GM15510 (cell line): Measurements from ENCODE around the gene ADGRA1.

Source experiments
- POLR2A ChIP-seq: IDR thresholded peaks from 3 replicates; pipeline ENCODE4 v1.6.1; 2011; ENCODE audit warnings: borderline replicate concordance; ENCODE audit not compliant: insufficient read length; ENCODE audit errors: extremely low read depth

The ADGRA1 gene

GRCh38 chr10:133121479-133121878, 33.8 kb downstream of the ADGRA1 start:
- no peak for TF ChIP-seq POLR2A

- no peak for TF ChIP-seq POLR2A
Measured at GRCh38 chr10:133122171-133122935, 34.6 kb downstream of the ADGRA1 start.

DNA sequence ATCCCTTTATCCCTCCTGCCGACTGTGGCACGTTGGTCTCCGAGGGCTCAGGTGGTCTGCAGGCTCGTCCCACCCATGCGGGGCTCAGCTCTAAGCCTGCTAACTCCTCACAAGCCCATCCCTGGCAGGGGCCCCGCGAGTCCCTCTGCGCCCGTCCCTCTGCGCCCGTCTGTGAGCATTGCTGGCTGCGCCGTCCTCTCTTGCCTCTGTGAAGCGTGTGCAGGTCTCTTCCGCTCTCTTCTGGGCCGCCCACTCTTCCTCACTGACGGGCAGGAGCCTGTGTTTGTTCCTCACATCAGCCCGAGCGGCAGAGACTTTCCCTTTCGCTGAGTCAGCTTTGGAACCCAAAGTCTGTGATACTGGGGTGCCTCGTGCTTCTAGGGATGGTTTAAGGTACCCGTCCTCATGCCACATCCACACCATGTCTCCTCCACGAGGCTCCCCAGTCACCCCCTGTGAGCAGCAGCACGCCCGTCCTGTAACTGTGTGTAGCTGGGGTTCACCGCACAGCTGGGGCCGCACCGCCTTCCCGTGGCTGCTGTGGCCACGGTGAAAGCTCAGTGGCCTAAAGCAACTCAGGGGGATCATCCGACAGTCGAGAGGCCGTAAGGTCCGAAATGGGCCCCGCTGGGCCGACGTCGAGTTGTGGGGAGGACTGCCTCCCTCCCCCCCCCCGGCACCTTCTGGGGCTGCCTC, 35.5 kb downstream of the ADGRA1 start:
- no peak for TF ChIP-seq POLR2A

- no peak for TF ChIP-seq POLR2A
Measured at GRCh38 chr10:133123746-133124356, 36.1 kb downstream of the ADGRA1 start.

DNA sequence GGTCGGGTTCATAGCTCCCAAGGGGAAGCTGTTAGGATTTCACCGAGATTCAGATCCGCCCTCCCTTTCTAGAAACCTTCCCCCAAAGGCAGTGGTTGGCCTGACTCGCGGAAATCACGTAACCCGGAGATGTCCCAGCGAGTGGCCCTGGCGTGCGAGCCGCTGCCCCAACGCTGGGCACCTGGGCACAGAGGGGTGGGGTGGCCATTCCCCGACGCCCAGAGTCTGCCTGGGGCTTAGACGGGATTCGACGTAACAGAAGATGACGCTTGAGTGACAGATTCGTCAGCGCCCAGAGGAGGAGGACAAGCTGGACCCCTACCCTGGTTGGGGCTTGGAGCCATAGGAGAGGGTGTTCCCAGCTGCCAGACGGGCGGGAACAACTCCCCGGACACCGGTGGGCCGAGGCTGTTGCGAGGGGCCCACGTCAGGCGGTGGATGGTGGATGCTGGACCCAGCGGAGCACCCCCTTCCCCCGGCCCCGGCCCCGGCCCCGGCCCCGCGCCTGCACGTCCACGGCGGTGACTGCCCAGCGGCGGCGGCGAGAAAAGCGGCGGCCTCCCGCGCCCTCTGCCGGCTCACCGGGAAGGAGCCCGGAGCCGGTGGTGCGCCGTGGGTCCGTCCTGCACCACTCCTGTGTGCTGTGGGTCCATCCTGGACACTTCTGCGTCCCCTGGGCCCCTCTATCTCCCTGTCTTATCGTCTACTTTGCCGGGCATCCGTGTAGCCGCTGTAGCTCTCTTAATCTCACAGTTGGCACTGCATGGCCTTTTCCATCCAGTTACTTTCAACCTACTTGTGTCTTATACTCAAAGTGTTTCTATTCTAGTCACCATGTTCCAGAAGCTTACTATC, 36.9 kb downstream of the ADGRA1 start:
- TF ChIP-seq POLR2A = no peak

DNA sequence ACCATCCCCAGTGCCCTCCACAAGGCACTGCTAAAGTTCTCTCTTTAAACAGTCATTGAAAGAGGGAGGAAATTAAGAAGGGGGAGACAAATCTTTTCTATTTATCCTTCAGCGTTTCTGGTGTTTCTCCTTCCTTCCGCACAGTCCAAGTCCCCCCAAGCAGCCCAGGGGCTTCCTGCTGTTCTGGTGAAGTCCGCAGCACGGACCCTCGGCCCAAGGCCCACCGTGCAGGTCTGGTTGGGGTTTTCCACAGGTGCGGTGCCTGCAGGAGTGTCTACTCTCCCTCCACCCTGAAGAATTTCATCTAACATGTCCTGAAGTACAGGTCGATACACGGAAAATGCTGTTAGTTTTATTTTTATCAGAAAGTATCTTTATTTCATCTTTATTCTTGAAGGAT, 38.2 kb downstream of the ADGRA1 start:
- TF ChIP-seq POLR2A = no peak

DNA sequence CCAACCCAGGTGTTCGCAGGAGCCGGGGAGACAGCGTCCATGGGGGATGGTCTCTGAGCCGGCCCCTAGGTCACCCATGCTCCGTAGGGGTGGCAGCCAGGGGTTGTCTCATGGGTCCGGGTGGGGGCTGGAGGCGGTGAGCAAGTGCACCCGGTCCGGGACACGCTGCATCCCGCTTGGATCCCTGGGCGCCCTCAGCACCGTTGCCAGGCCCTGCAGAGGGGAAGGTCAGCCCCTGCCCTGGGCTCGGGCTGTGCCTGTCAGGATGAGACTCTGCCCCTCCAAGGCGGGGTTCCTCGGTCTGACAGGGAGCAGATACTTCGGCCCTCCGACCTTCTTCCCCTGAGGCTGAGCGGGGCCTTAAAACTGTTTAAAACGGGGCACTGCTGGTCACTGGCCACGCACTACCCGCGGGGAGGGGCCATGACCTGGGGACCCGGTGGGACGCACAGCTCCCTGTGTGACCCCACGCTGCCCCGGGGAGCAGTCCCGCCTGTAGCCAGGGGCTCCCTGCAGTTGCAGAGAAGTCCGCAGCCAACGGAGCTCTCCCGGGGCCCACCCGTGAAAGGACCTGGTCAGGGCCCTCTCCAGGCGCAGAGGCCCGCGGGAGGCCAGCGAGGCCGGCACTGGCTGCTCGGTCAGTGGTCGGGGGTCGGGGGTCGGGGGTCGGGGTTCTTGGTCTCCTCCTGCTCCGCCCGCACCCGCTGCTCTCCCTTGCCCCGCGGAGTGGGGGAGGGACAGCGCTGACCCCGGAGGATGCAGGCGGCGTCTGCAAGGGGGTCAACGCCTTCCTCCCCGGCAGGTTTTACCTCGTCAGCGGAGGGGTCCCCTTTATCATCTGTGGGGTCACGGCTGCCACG, 38.9 kb downstream of the ADGRA1 start:
- TF ChIP-seq POLR2A = no peak

DNA sequence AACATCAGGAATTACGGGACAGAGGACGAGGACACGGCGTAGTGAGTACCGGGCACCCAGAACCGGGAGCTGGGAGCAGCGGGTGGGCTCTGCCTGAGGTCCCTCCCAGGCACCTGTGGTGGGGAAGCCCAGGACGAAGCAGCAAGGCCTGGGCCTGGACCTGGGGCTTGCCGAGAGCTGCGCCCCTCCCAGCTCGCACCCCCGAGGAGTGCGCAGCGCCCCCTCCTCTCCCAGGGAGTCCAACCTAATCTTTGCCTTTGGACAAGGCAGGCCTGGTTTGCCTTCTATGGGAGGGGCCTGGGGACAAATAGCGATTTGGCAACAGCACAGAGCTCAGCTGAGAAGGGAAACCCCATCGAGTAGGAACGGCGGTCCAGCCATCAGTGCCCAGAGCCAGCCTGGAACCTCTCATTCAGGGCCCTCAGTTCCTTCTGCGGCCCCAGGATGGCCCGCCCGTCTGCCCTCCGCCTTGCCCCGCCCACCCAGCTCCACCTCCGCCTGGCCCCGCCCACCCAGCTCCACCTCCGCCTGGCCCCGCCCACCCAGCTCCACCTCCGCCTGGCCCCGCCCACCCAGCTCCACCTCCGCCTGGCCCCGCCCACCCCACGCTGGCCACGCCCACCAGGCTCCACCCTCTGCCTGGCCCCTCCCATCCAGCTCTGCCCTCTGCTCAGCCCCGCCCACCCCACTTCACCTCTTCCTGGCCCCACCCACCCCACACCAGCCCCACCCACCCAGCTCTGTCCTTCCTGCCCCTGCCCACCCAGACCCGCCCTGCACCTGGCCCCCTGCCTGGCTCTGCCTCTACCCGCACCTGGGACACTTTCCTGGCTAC, 39.8 kb downstream of the ADGRA1 start:
- TF ChIP-seq POLR2A = no peak

- no peak for TF ChIP-seq POLR2A
Measured at GRCh38 chr10:133128126-133129070, 40.7 kb downstream of the ADGRA1 start.

GRCh38 chr10:133129071-133129858, 41.5 kb downstream of the ADGRA1 start:
- no peak for TF ChIP-seq POLR2A

GRCh38 chr10:133129859-133130495, 42.3 kb downstream of the ADGRA1 start:
- TF ChIP-seq POLR2A = no peak

DNA sequence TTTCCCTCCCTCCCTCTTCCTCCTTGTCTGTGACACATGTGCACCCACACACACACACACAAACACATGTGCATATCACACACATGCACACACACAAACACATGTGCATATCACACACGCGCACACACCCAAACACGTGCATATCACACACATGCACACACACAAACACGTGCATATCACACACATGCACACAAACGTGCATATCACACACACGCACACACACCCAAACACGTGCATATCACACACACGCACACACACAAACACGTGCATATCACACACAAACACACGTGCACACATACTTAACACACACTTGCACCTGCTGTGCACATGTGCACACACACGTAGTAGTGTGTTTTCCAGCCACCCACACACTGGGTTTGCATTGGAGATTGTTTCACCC, 42.9 kb downstream of the ADGRA1 start:
- TF ChIP-seq POLR2A = no peak
